HFFc6 (cell line): Measurements from ENCODE around the gene WFDC1. TPM values are rescaled to one million over a fixed set of nuclear protein-coding genes. Genes with fewer than 3 reads are reported as not detected.

Experiments used
- DNase-seq: peaks from one replicate; pipeline ENCODE4 v3.0.0-alpha.2; 2018
- H3K27ac Mint-ChIP-seq: 2 replicates; pipeline ENCODE4 v1.8.0; 2020; ENCODE audit warnings: mild to moderate bottlenecking, mixed read lengths
- H3K27me3 Mint-ChIP-seq: 2 replicates; pipeline ENCODE4 v1.8.0; 2021; ENCODE audit warnings: mild to moderate bottlenecking, moderate library complexity, mixed read lengths; ENCODE audit not compliant: insufficient read depth
- H3K36me3 Mint-ChIP-seq: 2 replicates; pipeline ENCODE4 v1.8.0; 2021; ENCODE audit warnings: low read depth, mixed read lengths
- H3K4me1 Mint-ChIP-seq: 2 replicates; pipeline ENCODE4 v1.8.0; 2020; ENCODE audit warnings: low read depth, mixed read lengths
- H3K4me3 Mint-ChIP-seq: 2 replicates; pipeline ENCODE4 v1.8.0; 2020; ENCODE audit warnings: mild to moderate bottlenecking, moderate library complexity, mixed read lengths
- H3K9me3 Mint-ChIP-seq: 2 replicates; pipeline ENCODE4 v1.8.0; 2020; ENCODE audit warnings: mild to moderate bottlenecking, mixed read lengths
- total RNA-seq, 6 experiments: library from RNA; stranded (reverse); fragmentation: NEBNext Ultra II Directional; extraction: Animal tissue kit (Norgen Biotek cat#: 25700); gene quantifications; 2 replicates in 1 of 6; 3 replicates in 5 of 6; pipeline ENCODE4 v1.2.3, GENCODE V29; 2021
- TF ChIP-seq, protein P1 (sequence below): fragments of 200-600 bp; sonication (generic); IDR thresholded peaks from 2 replicates; pipeline ENCODE4 v1.5.0; 2021; ENCODE audit warnings: antibody characterized with exemption, mild to moderate bottlenecking

The WFDC1 gene
- total RNA-seq, 6 experiments from 2014 or later: 2.4 to 34.5 (median 2.8) TPM

DNA sequence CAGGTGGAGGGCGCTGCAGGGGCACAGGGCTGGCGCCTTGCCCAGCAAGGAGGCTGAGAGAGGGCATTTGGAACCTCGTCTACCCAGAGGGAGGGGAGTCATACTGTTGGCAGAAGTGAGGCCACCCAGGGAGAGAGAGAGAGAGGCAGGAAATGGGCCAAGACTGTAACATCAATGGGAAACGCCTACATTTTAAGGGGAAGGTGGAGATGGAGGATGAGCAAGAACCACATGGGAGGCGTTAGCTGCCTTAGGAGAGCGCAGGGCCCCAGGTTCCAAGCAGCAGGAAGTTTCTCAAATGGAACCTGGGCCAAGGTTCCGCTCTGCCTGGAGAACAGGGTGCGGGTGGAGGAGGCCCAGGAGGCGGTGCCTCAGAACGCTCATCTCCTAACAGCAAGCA lies 2.7 kb upstream of the WFDC1 start:
- no peak overlapping the region for H3K4me3 Mint-ChIP-seq
- H3K27ac Mint-ChIP-seq: no peak overlapping the region
- TF ChIP-seq, protein P1, sequence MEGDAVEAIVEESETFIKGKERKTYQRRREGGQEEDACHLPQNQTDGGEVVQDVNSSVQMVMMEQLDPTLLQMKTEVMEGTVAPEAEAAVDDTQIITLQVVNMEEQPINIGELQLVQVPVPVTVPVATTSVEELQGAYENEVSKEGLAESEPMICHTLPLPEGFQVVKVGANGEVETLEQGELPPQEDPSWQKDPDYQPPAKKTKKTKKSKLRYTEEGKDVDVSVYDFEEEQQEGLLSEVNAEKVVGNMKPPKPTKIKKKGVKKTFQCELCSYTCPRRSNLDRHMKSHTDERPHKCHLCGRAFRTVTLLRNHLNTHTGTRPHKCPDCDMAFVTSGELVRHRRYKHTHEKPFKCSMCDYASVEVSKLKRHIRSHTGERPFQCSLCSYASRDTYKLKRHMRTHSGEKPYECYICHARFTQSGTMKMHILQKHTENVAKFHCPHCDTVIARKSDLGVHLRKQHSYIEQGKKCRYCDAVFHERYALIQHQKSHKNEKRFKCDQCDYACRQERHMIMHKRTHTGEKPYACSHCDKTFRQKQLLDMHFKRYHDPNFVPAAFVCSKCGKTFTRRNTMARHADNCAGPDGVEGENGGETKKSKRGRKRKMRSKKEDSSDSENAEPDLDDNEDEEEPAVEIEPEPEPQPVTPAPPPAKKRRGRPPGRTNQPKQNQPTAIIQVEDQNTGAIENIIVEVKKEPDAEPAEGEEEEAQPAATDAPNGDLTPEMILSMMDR: no peak
- DNase-seq: no peak
- peaks cover 5% of the 10 kb centered on the region; the same call in 1 of the 2 replicates for H3K36me3 Mint-ChIP-seq
- H3K9me3 Mint-ChIP-seq: no peaks in the 10 kb centered on the region; the same call in 1 of the 2 replicates
- H3K4me1 Mint-ChIP-seq: peaks cover 17% of the 10 kb centered on the region
- peaks cover 65% of the 10 kb centered on the region for H3K27me3 Mint-ChIP-seq

DNA sequence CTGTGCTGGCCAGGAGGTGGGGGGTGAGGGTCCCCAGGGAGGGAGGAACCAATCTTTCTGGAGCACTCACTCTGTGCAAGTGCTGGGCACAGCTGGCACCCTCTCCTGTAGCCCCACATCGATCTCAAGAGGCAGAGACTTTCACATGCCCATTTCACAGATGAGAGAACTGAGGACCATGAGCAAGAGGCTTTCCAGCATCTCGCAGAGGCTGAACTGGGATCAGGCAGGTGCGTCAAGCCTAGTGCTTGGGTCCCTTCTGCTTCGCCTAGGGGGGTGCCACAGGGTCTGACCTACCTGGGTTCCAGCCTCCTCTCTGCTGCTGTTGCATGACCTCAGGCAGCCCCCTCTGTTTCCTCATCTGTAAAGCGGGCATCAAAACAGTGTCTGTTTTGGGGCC lies 1.3 kb upstream of the WFDC1 start:
- Mint-ChIP-seq H3K36me3 (peaks cover 2% of the 10 kb centered on the region; the same call in 1 of the 2 replicates), H3K9me3 (no peaks in the 10 kb centered on the region; the same call in 1 of the 2 replicates), H3K27ac (no peak overlapping the region), H3K4me3 (no peak overlapping the region), H3K4me1 (peaks cover 17% of the 10 kb centered on the region), H3K27me3 (peaks cover 57% of the 10 kb centered on the region)
- TF ChIP-seq, protein P1: no peak
- no peak for DNase-seq

DNA sequence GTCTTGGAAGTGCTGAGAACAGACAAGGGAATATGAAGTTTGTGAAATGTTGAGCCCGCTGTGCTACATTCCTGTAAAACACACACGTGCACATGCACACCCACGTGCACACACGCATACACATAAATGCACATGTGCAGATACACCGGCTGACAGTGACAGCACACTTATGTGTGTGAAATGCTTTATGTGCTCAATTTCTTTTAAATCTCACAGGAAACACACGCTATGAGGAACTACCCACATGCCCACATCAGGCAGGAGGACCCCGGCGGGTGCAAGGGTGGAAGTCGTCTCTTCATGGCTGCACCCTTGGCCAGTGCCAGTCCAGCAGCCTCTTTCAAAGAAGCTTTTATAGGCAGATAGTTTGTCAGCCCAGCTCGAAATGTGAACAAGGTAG lies 561 bp upstream of the WFDC1 start:
- TF ChIP-seq, protein P1: no peak
- no peak for DNase-seq
- H3K36me3 Mint-ChIP-seq: no peaks in the 10 kb centered on the region
- H3K9me3 Mint-ChIP-seq: no peaks in the 10 kb centered on the region
- peak overlapping the region; percentile 80; the same call in 1 of the 2 replicates for H3K4me3 Mint-ChIP-seq
- H3K27me3 Mint-ChIP-seq: peaks cover 52% of the 10 kb centered on the region
- no peak overlapping the region for H3K27ac Mint-ChIP-seq
- peaks cover 17% of the 10 kb centered on the region for H3K4me1 Mint-ChIP-seq

DNA sequence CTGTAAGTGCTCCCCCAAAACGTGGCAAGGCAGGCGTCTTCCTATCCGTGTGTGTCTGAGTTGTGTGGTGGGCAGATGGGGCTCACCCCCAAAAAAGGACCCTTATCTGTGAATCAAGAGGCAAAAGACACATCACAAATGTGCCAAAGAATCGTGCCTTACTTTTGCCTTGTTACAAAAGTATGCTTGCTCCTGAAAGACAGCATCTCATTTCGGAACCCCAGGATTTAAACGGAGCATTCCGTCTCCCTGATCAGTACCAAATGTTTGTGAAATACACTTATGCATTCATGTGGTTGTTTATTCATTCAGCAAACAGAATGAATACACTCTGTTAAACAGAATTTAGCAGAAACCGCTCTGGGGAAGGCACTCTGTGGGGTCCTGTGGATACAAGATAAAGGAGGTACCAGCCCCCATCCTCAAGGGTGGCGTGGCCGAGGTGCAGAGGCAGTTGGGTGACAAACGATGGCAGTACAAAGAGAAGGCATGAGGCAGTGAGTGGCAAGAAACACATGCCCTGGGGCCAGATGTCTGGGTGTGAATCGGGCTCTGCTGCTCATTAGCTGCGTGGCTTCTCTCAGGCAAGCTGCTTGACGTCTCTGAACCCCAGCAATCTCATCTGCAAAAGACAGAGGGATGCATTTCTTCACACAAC lies 654 bp downstream of the WFDC1 start:
- peaks cover 45% of the 10 kb centered on the region for H3K27me3 Mint-ChIP-seq
- H3K36me3 Mint-ChIP-seq: no peaks in the 10 kb centered on the region
- H3K4me1 Mint-ChIP-seq: peaks cover 17% of the 10 kb centered on the region
- H3K4me3 Mint-ChIP-seq: peak overlapping the region; percentile 80
- TF ChIP-seq, protein P1: no peak
- H3K9me3 Mint-ChIP-seq: no peaks in the 10 kb centered on the region
- DNase-seq: no peak
- no peak overlapping the region for H3K27ac Mint-ChIP-seq

DNA sequence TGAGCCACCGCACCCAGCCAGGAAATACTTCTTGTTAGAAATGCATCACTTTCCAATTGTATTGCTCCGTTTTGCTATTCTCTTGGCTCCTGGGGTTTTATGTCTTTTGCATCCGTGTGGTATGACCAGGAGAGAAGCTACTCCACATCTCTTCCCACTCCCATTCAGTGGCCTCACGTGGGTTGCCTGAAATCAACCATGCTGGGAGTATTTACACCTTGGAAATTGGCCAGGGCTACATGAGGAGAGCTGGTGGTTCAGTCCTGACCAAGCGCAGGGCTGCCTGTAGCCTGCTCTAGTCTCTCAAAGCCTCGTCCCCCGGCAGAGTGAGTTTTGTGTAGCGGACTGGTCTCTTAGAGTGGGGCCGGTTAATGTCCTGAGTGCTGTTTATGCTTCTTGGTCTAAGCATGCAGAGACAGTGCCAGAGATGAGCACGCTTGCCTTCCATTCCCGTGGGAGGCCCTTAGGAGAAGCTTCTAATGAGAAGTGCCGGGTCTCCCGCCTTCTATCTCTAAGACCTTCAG lies 3.8 kb downstream of the WFDC1 start:
- H3K4me3 Mint-ChIP-seq: no peak overlapping the region
- TF ChIP-seq, protein P1: no peak
- DNase-seq: no peak
- no peaks in the 10 kb centered on the region; the same call in 1 of the 2 replicates for H3K36me3 Mint-ChIP-seq
- no peaks in the 10 kb centered on the region for H3K9me3 Mint-ChIP-seq
- peaks cover 29% of the 10 kb centered on the region for H3K4me1 Mint-ChIP-seq
- H3K27me3 Mint-ChIP-seq: peaks cover 41% of the 10 kb centered on the region
- no peak overlapping the region for H3K27ac Mint-ChIP-seq
